Measurements from ENCODE around the gene GIPC3.

The GIPC3 gene

DNA sequence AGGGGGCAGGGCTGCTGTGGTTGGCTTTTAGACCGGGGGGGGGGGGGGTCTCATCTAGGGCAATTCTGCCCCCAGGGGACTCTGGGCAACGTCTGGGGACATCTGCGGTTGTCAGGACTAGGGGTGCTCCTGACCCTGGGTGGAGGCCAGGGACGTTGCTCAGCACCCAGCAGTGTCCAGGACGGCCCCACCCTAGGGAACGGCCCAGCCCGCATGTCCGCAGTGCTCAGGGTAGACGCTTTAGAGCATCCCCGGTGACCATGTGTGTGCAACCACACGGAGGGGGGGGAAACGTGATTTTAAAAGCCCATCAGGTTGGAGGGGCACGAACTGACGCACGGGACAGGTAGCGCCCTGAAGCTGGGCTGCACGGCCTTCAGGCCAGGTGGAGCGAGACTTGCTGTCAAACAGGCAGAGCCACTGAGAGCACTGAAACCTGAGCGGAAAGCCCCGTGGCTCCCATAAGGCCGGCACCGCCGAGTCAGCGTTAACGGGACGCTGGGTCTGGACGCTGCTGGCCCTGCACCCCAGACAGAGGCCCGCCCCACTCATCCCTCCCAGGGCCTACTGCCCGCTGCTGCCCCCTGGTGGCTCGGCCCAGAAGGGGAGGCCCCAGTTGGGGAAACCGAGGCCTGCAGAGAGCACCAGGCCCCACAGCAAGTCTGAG lies 33.0 kb downstream of the GIPC3 start:
- TF ChIP-seq, protein P1, sequence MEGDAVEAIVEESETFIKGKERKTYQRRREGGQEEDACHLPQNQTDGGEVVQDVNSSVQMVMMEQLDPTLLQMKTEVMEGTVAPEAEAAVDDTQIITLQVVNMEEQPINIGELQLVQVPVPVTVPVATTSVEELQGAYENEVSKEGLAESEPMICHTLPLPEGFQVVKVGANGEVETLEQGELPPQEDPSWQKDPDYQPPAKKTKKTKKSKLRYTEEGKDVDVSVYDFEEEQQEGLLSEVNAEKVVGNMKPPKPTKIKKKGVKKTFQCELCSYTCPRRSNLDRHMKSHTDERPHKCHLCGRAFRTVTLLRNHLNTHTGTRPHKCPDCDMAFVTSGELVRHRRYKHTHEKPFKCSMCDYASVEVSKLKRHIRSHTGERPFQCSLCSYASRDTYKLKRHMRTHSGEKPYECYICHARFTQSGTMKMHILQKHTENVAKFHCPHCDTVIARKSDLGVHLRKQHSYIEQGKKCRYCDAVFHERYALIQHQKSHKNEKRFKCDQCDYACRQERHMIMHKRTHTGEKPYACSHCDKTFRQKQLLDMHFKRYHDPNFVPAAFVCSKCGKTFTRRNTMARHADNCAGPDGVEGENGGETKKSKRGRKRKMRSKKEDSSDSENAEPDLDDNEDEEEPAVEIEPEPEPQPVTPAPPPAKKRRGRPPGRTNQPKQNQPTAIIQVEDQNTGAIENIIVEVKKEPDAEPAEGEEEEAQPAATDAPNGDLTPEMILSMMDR (IDR thresholded peaks at IDR 0.05) = peak; percentile 98 to 99
- peak; percentile 61 to 87 for DNase-seq
- Histone ChIP-seq H3K4me1 (peaks cover 0 to 10% (median 7%) of the 10 kb centered on the region in 4 donors), H3K36me3 (peaks cover 15 to 94% (median 41%) of the 10 kb centered on the region in 3 donors), H3K9me3 (no peaks in the 10 kb centered on the region), H3K27me3 (no peaks in the 10 kb centered on the region), H3K27ac (peak overlapping the region in 1 of 2 donors; percentile 21), H3K4me3 (no peak overlapping the region)
- intact Hi-C loops (cut with DNase I; ENCODE audit: low total_unique reads) = loop anchor here (1.0 to 5.0 kb wide), 3 partner anchors 31 to 73 kb away; no protein-coding TSS in a partner anchor

DNA sequence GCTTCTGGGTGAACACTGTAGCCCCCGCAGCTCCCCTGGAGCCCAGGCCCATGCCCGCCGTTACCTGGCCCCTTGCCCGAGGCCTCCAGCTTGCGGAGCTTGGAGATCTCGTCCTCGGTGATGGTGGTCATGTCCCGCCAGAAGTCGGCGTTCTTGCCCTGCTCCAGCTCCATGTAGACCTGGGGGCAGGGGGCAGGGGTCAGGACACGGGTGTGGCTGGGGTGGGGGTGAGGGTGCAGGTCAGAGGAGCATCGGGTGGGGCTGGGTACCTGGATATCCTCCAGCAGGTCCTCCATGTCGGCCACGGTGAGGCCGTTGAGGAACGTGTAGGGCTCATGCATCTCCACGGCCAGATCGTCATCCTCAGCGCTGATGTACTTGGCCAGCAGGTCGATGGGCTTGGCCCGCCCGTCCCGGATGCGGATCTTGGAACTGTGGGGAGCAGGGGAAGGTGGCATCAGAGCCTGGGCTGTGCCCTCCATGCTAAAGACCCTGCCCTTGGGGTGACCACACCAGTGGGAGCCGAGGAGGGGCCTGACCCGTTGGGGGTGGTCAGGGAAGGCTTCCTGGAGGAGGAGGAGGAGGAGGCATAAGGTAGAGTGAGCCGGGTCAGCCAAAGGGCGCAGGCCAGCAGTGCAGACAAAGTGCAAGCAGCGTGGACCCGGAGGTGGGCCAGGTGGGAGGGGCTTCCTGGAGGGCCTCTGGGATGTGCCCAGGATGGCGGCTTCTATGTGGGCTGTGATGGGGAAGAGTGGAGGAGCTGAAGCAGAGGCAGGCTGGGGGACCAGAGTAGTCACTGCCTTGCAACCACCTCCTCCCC lies 33.7 kb downstream of the GIPC3 start:
- H3K4me3 ChIP-seq = no peak overlapping the region
- peaks cover 0 to 11% (median 8%) of the 10 kb centered on the region in 4 donors for H3K4me1 ChIP-seq
- TF ChIP-seq, protein P1 (IDR thresholded peaks at IDR 0.05) = no peak
- H3K36me3 ChIP-seq = peaks cover 15 to 94% (median 46%) of the 10 kb centered on the region in 3 donors
- no peaks in the 10 kb centered on the region for H3K27me3 ChIP-seq
- intact Hi-C loops (cut with DNase I; ENCODE audit: low total_unique reads) = loop anchor here (1.0 to 5.0 kb wide), 3 partner anchors 32 to 74 kb away; no protein-coding TSS in a partner anchor
- DNase-seq = no peak
- H3K9me3 ChIP-seq = no peaks in the 10 kb centered on the region
- H3K27ac ChIP-seq = no peak overlapping the region

DNA sequence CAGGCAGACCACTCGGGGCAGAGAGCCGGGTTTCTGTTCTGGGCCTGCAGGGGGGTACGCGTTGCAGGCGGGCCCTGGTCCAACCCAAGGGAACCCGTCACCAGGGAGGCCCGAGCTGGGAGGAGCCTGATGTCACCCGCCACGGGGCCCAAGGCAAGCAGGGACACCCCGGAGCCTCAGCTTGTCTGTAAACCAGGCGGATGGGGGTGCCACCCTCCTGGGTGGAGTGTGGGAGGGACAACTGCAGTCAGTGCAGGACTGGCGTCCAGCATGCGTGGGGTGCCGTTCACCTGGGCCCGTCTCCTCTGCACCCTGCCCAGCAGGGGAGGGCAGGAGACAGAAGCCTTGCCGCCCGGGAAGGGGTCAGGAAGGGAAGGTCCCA lies 34.3 kb downstream of the GIPC3 start:
- H3K27me3 ChIP-seq = no peaks in the 10 kb centered on the region
- H3K9me3 ChIP-seq = no peaks in the 10 kb centered on the region
- H3K4me3 ChIP-seq = no peak overlapping the region
- peaks cover 0 to 17% (median 14%) of the 10 kb centered on the region in 4 donors for H3K4me1 ChIP-seq
- peaks cover 15 to 88% (median 46%) of the 10 kb centered on the region in 3 donors for H3K36me3 ChIP-seq
- DNase-seq = no peak
- intact Hi-C loops (cut with DNase I; ENCODE audit: low total_unique reads) = loop anchor here (2.0 to 5.0 kb wide), 2 partner anchors 33 to 42 kb away; no protein-coding TSS in a partner anchor
- H3K27ac ChIP-seq = no peak overlapping the region
- TF ChIP-seq, protein P1 (IDR thresholded peaks at IDR 0.05) = no peak

DNA sequence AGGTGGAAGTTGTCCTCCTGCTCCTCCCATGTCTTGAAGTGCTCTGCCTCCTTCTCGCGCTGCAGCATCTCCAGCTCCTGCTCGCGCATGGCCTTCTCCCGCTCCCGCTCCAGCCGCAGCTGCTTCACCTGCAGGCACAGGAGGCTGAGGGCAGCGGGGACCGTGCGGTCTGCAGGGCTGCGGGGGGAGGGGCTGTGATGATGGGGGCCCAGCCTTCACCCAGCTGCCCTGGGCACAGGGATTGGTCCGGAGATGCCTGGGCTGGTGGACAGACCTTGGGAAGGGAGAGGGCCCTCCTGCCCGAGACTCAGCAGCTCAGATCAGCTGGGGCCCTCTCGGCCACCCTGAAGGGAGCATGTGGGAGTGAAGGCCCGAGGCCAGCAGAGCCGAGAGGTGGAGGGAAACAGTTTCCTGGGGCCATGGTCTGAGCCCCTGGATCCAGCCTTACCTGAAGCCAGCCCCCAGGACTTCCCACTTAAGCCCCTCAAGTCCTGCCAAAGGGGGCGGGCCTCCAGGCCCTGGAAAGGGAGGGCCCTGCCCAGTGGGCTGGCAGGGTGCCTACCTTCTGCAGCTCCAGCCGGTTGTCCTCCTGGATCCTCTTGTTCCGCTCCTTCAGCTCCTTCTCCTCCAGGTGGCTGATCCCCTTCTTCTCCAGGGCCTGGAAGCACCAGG lies 35.0 kb downstream of the GIPC3 start:
- Histone ChIP-seq H3K36me3 (peaks cover 15 to 82% (median 46%) of the 10 kb centered on the region in 3 donors), H3K9me3 (no peaks in the 10 kb centered on the region), H3K4me3 (no peak overlapping the region), H3K27ac (no peak overlapping the region), H3K27me3 (no peaks in the 10 kb centered on the region), H3K4me1 (peaks cover 0 to 24% (median 20%) of the 10 kb centered on the region in 4 donors)
- no peak for DNase-seq
- TF ChIP-seq, protein P1 (IDR thresholded peaks at IDR 0.05) = no peak
- intact Hi-C loops (cut with DNase I; ENCODE audit: low total_unique reads) = no loop called here

DNA sequence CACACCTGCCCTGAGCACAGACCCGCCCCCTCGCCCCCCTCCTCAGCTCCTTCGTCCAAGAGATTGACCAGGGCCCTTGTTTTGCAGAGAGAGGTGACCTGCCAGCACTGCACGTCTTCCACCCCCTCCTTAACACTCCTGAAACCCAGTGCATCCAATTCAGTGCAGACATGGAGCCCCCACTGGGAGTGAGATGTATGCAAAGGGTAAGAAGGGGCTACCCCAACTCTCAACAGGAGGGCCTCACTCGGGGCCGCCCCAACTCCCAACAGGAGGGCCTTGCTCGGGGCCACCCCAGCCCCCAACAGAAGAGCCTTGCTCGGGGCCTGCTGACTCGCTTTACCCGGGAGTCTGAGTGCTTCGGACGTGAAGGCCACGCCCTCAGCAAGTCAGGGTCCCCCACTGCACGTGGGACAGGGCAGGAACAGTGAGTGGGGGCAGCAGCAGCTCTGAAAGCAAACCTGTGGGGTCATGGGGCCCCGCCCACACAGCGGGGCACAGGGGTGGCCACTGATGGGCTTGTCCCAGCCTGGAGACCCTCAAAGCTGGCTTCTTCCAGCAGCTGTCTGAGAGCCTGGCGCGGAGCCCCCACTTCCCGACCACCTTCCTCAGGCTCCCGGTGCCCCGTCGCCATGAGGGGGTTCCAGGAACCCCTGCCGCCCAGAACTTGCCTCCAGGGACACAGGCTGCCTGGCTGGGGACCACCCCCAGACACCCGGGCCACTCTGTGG lies 35.7 kb downstream of the GIPC3 start:
- H3K27ac ChIP-seq = no peak overlapping the region
- intact Hi-C loops (cut with DNase I; ENCODE audit: low total_unique reads) = no loop called here
- no peaks in the 10 kb centered on the region for H3K9me3 ChIP-seq
- TF ChIP-seq, protein P1 (IDR thresholded peaks at IDR 0.05) = no peak
- no peak for DNase-seq
- peaks cover 15 to 75% (median 46%) of the 10 kb centered on the region in 3 donors for H3K36me3 ChIP-seq
- H3K27me3 ChIP-seq = no peaks in the 10 kb centered on the region
- no peak overlapping the region for H3K4me3 ChIP-seq
- peaks cover 0 to 31% (median 27%) of the 10 kb centered on the region in 4 donors for H3K4me1 ChIP-seq
